Upper lobe of left lung (tissue), 4 donors: ENCODE measurements around the gene SRRM3.
"Not testable (repeated sequence)": the region's sequence is repeated elsewhere in the genome, so short reads cannot be mapped to it uniquely, and the experiment has no call there.

Source experiments
- CTCF ChIP-seq, 6 experiments: fragments of 450-650 bp in 4 of 6; fragments of 200-600 bp in 2 of 6; sonication (generic) in 2 of 6; IDR thresholded peaks; one replicate each; pipeline ENCODE4 v1.5.1; 2016 to 2019; ENCODE audit warnings: antibody characterized with exemption in 6 of 6
- POLR2AphosphoS5 ChIP-seq, 2 donors: sonication (generic); formaldehyde crosslinking; IDR thresholded peaks; one replicate each; pipeline ENCODE4 v1.5.1; 2017; ENCODE audit warnings: antibody characterized with exemption in 2 of 2

- TF ChIP-seq CTCF, POLR2AphosphoS5 (IDR thresholded peaks at IDR 0.05): not testable (repeated sequence)
Measured at GRCh38 chr7:76308874-76309273, 107.2 kb downstream of the SRRM3 start.
